ENCODE measurements around the gene LITAF. TPM values are rescaled to one million over a fixed set of nuclear protein-coding genes. Genes with fewer than 3 reads are reported as not detected.

LITAF gene
- total and polyA plus RNA-seq, 4 donors: 5.2 to 65.2 (median 36.0) TPM

- peaks cover 8 to 32% (median 19%) of the 10 kb centered on the region in 4 donors for H3K36me3 ChIP-seq (ENCODE audit: control insufficient read depth in 4 of 4, insufficient read depth in 3 of 4, low read depth in 1 of 4, low read length in 3 of 4)
- H3K27ac ChIP-seq (ENCODE audit: low read depth in 1 of 2, low read length in 2 of 2): peak overlapping the region; percentile 64 to 86
- 58% methylated on average over 13 of the region's 13 CpGs for WGBS
These were observed 35.8 kb downstream of the LITAF start for GRCh38 chr16:11550791-11551498.

More at GRCh38 chr16:11550791-11551498, 35.8 kb downstream of the LITAF start:
- no peaks in the 10 kb centered on the region for H3K27me3 ChIP-seq (ENCODE audit: control insufficient read depth in 4 of 4, insufficient read depth in 4 of 4, low read length in 3 of 4)
- H3K9me3 ChIP-seq (ENCODE audit: control insufficient read depth in 4 of 4, low read length in 3 of 4): no peaks in the 10 kb centered on the region
- H3K4me3 ChIP-seq (ENCODE audit: low read depth in 1 of 3, low read length in 3 of 3): no peak overlapping the region
- no peak overlapping the region for H3K9ac ChIP-seq (ENCODE audit: low read depth in 1 of 2, low read length in 2 of 2)
- TF ChIP-seq HNF4G (IDR thresholded peaks at IDR 0.05): no peak
- TF ChIP-seq GABPA (IDR thresholded peaks at IDR 0.05 in 1 of 2, conservative IDR thresholded peaks at IDR 0.05 in 1 of 2): no peak
- TF ChIP-seq TAF1 (conservative IDR thresholded peaks at IDR 0.05): no peak
- TF ChIP-seq YY1 (IDR thresholded peaks at IDR 0.05): peak; percentile 79
- TF ChIP-seq NR2F2 (IDR thresholded peaks at IDR 0.05): peak; percentile 33
- peak; percentile 68 for TF ChIP-seq FOXA1 (IDR thresholded peaks at IDR 0.05)
- TF ChIP-seq RAD21 (IDR thresholded peaks at IDR 0.05): peak; percentile 28 to 47
- TF ChIP-seq, protein P1, sequence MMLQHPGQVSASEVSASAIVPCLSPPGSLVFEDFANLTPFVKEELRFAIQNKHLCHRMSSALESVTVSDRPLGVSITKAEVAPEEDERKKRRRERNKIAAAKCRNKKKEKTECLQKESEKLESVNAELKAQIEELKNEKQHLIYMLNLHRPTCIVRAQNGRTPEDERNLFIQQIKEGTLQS (IDR thresholded peaks at IDR 0.05): peak; percentile 87
- TF ChIP-seq JUND (IDR thresholded peaks at IDR 0.05): peak; percentile 19 to 67
- peak; percentile 75 for TF ChIP-seq FOXA2 (IDR thresholded peaks at IDR 0.05)
- TF ChIP-seq, protein P2, sequence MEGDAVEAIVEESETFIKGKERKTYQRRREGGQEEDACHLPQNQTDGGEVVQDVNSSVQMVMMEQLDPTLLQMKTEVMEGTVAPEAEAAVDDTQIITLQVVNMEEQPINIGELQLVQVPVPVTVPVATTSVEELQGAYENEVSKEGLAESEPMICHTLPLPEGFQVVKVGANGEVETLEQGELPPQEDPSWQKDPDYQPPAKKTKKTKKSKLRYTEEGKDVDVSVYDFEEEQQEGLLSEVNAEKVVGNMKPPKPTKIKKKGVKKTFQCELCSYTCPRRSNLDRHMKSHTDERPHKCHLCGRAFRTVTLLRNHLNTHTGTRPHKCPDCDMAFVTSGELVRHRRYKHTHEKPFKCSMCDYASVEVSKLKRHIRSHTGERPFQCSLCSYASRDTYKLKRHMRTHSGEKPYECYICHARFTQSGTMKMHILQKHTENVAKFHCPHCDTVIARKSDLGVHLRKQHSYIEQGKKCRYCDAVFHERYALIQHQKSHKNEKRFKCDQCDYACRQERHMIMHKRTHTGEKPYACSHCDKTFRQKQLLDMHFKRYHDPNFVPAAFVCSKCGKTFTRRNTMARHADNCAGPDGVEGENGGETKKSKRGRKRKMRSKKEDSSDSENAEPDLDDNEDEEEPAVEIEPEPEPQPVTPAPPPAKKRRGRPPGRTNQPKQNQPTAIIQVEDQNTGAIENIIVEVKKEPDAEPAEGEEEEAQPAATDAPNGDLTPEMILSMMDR (IDR thresholded peaks at IDR 0.05; ENCODE audit: low read depth, low read length, missing input control): no peak
- peak in 1 of 2 donors; percentile 71 for TF ChIP-seq EGR1 (IDR thresholded peaks at IDR 0.05; ENCODE audit: low read depth in 2 of 2)
- peak; percentile 89 for TF ChIP-seq SP1 (IDR thresholded peaks at IDR 0.05)
- TF ChIP-seq HNF4A (conservative IDR thresholded peaks at IDR 0.05): peak; percentile 55 to 68
- TF ChIP-seq RXRA (IDR thresholded peaks at IDR 0.05): peak; percentile 92 to 94
- TF ChIP-seq, protein P3, sequence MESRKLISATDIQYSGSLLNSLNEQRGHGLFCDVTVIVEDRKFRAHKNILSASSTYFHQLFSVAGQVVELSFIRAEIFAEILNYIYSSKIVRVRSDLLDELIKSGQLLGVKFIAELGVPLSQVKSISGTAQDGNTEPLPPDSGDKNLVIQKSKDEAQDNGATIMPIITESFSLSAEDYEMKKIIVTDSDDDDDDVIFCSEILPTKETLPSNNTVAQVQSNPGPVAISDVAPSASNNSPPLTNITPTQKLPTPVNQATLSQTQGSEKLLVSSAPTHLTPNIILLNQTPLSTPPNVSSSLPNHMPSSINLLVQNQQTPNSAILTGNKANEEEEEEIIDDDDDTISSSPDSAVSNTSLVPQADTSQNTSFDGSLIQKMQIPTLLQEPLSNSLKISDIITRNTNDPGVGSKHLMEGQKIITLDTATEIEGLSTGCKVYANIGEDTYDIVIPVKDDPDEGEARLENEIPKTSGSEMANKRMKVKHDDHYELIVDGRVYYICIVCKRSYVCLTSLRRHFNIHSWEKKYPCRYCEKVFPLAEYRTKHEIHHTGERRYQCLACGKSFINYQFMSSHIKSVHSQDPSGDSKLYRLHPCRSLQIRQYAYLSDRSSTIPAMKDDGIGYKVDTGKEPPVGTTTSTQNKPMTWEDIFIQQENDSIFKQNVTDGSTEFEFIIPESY (IDR thresholded peaks at IDR 0.05): peak; percentile 76
- TF ChIP-seq MAX (IDR thresholded peaks at IDR 0.05): peak; percentile 88
- TF ChIP-seq REST (IDR thresholded peaks at IDR 0.05): peak; percentile 44
- DNase-seq (ENCODE audit: low spot score): no peak
- H3K4me1 ChIP-seq (ENCODE audit: control insufficient read depth in 4 of 4, insufficient read depth in 4 of 4, low read length in 3 of 4): peaks cover 2 to 22% (median 12%) of the 10 kb centered on the region in 4 donors
